CD4-positive, alpha-beta T cell treated with Interleukin-6 at 100 ng/mL for 8 hours (primary cell): ENCODE data around the gene POR.

Experiments used
- DNase-seq: peaks from one replicate; pipeline ENCODE4 v3.0.0-alpha.2; 2020; ENCODE audit warnings: mixed read lengths, low spot score

The POR gene

GRCh38 chr7:75979759-75980429 is 64.9 kb downstream of the POR start:
- no peak for DNase-seq

DNA sequence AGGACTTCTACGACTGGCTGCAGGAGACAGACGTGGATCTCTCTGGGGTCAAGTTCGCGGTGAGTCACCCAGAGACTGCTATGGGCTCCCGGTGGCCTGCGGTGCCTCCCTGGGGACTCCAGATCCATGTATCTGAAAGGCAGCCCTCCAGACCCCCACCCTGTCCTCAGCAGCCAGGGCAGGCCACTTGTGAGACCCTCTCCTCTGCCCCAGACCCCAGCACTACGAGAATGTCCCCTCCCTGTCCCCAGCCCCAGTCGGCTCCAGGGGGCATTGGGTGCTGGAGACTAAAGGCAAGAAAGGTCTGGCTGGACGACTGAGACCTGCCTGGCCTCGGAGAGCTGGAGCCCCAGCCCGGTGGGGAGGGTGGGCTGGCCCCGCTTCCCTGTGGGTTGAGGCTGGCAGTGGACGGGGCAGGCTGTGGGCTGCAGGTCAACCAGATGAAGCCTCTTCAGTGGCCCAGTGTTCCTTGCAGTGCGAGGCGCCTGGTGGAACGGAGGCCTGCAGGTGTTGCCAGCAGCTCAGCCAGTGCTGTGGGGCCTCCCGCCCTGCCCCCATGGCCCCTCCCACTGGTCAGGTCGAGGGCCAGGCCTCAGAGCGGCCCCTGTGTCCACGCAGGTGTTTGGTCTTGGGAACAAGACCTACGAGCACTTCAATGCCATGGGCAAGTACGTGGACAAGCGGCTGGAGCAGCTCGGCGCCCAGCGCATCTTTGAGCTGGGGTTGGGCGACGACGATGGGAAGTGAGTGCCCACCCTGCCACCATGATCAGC is 65.7 kb downstream of the POR start:
- no peak for DNase-seq

DNA sequence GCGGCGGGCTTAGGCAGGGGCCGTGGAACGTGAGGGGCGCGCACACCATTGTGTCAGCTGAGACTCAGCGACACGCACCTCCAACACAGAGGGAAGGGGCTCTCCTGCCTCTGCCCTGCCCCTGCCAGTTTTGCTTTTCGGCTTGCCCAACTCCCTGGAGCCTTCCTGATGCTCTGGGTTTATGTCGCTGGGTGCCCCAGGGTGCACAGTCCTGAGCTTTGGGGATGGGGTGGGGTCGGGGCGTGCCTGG is 66.2 kb downstream of the POR start:
- DNase-seq = no peak

DNA sequence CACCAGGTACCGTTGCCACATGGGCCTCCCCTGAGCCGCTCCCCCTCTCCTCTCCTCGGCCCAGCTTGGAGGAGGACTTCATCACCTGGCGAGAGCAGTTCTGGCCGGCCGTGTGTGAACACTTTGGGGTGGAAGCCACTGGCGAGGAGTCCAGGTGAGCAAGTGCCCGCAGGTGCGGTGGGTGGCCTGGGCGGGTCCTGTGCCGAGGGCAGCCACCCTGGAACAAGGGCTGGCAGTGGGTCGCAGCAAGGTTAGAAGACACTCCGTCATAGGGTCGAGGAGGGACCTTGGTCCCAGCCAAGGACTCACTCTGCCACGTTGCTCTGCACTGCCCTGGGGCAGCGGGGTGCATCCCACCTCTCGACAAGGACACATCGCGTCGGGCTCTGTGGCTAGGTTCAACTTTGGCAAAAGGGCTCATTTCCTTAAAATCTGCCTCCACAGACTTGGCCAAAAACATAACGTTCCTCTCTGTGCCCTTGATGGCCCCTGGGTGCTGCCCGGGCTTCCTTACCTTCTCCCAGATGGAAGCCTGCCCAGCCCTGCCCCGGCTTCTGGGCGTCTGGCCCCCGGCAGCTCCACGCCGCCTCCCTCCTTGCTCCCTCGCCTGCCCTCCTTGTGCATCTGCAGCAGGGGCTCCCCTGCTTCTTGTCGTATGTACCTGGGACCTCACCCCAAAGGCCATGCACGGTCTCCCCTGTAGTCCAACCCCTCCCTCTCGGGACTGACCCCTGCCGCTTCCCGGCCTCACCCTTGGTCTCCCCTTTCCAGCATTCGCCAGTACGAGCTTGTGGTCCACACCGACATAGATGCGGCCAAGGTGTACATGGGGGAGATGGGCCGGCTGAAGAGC is 66.7 kb downstream of the POR start:
- DNase-seq = no peak

- DNase-seq = no peak
Observed at GRCh38 chr7:75982306-75983064, 67.5 kb downstream of the POR start.

GRCh38 chr7:75983471-75984129 is 68.6 kb downstream of the POR start:
- no peak for DNase-seq

DNA sequence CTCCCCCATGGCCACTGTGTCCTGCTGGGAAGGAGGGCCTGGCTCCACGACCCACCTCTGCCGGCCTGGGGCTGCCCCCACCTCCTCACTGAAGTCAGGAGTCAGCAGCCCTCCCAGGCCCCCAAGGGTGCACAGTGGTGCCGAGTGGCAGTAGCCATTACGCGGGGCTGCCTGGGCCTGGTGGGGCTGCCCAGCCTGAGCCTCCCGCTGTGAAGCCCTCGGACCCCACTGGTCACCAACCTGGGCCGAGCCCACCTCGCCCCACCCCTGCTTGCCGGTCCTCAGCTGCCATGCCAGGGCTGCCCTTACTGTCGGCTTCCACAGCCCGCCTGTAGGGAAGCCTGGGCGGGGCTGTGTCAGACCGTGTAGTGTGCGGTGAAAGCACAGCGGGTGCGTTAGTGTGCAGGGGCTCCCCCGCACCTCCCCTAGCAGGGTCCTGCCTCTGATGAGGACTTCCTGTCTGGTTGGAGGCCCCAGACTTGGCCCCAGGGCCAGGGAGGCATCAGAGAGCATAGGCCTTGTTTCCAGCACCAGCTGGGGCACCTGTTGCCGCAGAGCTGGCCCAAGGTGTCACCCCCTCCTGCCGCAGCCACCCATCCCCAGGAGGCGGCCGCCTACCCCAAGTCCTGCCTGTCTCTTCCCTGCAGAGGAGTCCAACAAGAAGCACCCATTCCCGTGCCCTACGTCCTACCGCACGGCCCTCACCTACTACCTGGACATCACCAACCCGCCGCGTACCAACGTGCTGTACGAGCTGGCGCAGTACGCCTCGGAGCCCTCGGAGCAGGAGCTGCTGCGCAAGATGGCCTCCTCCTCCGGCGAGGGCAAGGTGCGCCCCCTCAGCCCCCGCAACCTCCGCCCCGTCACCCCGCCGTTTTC is 69.4 kb downstream of the POR start:
- no peak for DNase-seq

DNA sequence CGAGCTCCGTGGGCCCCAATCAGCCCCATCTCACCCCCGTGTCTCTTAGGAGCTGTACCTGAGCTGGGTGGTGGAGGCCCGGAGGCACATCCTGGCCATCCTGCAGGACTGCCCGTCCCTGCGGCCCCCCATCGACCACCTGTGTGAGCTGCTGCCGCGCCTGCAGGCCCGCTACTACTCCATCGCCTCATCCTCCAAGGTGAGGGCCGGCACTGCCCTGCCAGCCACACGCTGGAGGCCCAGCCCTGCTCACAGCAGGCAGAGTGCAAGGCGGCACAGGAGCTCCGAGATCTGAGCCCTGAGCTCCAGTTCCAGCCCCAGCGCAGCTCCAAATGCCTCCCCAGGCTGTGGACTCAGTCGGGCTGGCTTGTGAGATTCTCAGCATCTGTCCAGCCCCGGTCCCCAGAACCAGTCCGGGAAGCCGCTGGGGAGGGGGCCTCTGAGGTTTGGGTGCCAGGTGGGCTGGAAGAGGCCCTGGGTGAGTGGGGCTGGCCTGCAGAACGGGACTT is 70.1 kb downstream of the POR start:
- no peak for DNase-seq

DNA sequence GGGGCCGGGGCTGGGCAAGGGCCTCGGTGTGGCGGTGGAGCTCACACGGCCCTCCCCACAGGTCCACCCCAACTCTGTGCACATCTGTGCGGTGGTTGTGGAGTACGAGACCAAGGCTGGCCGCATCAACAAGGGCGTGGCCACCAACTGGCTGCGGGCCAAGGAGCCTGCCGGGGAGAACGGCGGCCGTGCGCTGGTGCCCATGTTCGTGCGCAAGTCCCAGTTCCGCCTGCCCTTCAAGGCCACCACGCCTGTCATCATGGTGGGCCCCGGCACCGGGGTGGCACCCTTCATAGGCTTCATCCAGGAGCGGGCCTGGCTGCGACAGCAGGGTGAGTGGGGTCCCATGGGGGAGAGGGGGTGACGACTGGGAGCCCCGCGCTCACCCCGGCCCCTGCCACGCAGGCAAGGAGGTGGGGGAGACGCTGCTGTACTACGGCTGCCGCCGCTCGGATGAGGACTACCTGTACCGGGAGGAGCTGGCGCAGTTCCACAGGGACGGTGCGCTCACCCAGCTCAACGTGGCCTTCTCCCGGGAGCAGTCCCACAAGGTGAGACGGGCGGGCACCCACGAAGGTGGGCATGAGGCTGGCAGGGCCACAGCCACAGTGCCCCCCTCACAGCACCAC is 70.7 kb downstream of the POR start:
- DNase-seq = no peak

- no peak for DNase-seq
Observed at GRCh38 chr7:75986147-75986781, 71.3 kb downstream of the POR start.

GRCh38 chr7:75987026-75987804 is 72.3 kb downstream of the POR start:
- DNase-seq = no peak

DNA sequence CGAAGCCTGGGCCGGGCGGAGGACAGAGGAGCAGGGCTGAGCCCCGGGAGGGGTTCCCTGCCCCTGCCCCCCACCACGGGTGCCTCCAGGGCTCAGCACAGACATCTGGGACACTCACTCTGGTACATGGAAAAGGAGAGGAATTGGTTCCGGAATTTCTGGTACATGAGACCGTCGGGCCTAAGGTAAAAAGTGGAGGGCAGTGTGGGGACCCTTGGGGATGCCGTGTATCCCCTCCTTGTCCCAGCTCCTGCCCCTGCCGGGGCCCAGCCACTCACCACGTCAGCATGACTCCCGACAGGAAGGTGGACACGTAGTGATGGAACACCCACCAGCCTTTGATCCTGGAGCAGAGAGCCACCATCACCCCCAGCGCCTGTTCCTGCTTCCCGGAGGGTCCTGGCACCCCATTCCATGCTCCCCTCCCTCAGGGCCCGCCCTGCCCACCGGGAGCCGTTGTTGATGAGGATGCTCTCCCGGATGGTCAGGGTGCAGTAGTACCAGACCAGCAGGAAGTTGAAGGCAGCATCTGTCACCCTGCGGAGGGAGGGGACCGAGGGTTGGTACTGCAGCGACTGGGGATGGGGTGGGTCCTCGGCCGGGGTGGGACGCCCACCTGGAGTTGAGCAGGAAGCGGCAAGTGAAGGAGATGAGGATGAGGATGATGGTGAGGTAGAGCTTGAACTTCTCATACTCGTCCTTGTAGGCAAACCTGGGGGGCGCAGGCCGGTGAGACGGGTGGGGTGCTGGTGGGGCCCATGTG is 73.0 kb downstream of the POR start:
- no peak for DNase-seq

DNA sequence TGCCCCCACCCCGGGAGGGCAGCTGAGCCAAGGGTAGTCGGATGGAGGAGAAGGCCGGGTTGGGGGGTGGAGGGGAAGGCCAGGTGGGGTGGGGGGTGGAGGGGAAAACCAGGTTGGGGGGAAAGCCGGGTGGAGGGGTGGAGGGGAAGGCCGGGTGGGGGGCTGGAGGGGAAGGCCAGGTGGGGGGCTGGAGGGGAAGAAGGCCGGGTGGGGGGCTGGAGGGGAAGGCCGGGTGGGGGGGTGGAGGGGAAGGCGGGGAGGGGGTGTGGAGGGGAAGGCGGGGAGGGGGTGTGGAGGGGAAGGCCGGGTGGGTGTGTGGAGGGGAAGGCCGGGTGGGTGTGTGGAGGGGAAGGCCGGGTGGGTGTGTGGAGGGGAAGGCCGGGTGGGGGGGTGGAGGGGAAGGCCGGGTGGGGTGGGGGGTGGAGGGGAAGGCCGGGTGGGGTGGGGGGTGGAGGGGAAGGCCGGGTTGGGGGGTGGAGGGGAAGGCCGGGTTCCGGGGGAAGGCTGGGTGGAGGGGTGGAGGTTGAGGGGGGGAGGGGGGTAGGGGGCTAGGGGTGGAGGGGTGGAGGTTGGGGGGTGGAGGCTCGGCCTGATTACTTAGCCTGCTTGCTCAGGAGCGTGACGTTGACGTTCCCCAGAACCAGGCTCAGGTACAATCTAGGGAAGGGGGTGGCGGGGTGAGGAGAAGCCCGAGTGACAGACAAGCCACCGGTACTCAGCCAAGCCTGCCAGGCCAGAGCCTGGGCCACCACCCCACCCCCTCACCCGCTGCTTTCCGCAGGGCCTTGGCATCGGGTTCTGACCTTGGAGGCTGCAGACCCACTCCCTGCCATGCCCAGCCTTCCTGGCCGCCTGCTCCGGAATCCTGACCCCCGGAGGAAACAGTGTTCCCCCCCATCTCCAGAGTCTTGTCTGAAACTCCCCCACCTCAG is 73.9 kb downstream of the POR start:
- DNase-seq = no peak

DNA sequence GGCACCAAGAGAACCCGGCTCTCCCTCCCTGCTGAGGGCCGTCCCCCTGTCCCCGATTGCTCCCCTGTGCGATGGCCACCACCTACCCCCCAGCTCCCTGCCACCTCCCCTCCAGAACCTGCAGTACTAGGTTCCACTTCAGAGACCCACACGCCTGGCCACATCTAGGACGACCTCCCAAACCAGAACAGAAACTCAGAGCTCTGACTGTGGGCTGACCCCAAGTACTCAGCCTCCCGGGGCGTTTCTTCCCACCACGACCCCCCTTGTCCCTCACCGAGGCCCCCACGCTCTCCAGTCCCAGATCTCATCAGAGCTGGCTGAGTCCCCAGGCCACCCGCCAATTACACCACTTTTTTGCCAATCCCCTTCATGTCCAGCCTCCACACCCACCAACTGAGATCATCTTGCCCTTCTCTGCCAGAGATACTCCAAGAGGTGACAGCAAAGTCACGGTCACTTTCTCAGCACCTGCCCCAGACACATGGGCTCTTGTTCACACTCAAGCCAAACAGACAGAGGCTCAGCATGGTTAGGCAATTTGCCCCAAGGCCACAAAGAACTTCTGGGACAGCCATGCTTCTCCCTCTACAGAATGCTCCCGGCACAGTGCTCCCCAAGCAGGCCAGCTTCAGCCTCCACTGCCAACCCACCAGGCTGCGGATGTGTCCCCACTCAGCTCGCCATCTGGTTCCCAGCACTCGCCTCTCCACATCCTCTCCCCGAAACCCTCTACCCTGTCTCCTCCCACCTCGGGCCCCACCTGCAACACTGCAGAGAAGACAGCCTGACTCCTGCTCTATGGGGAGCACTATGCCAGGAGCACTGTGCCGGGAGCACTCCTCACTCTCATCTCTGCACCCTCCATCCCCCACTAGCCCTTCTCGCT is 74.8 kb downstream of the POR start:
- no peak for DNase-seq

DNA sequence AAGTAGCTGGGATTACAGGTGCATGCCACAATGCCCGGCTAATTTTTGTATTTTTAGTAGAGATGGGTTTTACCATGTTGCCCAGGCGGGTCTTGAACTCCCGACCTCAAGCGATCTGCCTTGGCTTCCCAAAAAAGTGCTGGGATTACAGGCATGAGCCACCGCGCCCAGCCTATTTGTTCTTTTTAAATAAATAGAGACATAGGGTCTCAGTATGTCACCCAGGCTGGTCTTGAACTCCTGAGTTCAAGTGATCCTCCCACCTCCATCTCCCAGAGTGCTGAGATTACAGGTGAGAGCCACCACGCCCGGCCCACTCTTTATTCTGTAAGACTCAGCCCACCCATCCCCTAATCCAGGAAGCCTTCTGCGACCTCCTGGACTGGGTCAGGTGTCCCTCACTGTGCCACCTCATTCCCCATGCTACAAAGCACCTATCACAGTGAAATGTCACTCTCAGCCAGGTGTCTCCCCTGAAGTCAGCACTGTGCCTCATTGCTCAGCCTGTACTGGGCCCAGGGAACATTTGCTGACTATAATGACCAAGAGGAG is 76.7 kb downstream of the POR start:
- no peak for DNase-seq
